ENCODE measurements around the gene SEC23A. TPM values are rescaled to one million over a fixed set of nuclear protein-coding genes. Genes with fewer than 3 reads are reported as not detected.
"Not testable (repeated sequence)": the region's sequence is repeated elsewhere in the genome, so short reads cannot be mapped to it uniquely, and the experiment has no call there.

The SEC23A gene
- total and polyA plus RNA-seq, 2 of the 13 experiments (the other 11 are each of a cell fraction or from before 2014, with no cell fraction given): 403 to 887 TPM

GRCh38 chr14:39017096-39018016, 85.7 kb downstream of the SEC23A start (continued):
- TF ChIP-seq TCF12 (IDR thresholded peaks at IDR 0.05); HNF1A (IDR thresholded peaks at IDR 0.05; ENCODE audit: low read depth): not testable (repeated sequence)
- TF ChIP-seq TCF12 (CRISPR knock-in tag; IDR thresholded peaks at IDR 0.05): peak; percentile 65; the same call in 1 of the 2 replicates
- peak; percentile 70 for TF ChIP-seq HNF4A (CRISPR knock-in tag; IDR thresholded peaks at IDR 0.05)
- TF ChIP-seq HNF1A (CRISPR knock-in tag; IDR thresholded peaks at IDR 0.05; ENCODE audit: borderline replicate concordance): peak; percentile 43; the same call in 1 of the 2 replicates
- peak; percentile 67; the same call in 1 of the 2 replicates for TF ChIP-seq MTERF4 (CRISPR knock-in tag; IDR thresholded peaks at IDR 0.05)
- TF ChIP-seq ZNF713 (CRISPR knock-in tag; IDR thresholded peaks at IDR 0.05): peak; percentile 86
- TF ChIP-seq ZBED4 (CRISPR knock-in tag; IDR thresholded peaks at IDR 0.05; ENCODE audit: borderline replicate concordance): 0 out of 2 replicates have a peak, but pooled peaks have one; percentile 36
- TF ChIP-seq ZNF503 (CRISPR knock-in tag; IDR thresholded peaks at IDR 0.05): peak; percentile 91; the same call in 1 of the 2 replicates
- peak; percentile 43 for TF ChIP-seq RARA (CRISPR knock-in tag; IDR thresholded peaks at IDR 0.05)
- peak; percentile 82 for TF ChIP-seq KDM5B (CRISPR knock-in tag; IDR thresholded peaks at IDR 0.05; ENCODE audit: borderline replicate concordance)
